M059J (cell line): ENCODE results near the gene VWA8. TPM values are rescaled to one million over a fixed set of nuclear protein-coding genes. Genes with fewer than 3 reads are reported as not detected.
A peak's percentile ranks its signal among the peaks of the same experiment; 100 is the strongest.
"Not testable (repeated sequence)": the region's sequence is repeated elsewhere in the genome, so short reads cannot be mapped to it uniquely, and the experiment has no call there.

ENCODE experiments used
- DNase-seq: peaks from one replicate; pipeline ENCODE4 v3.0.0-alpha.2; 2012; ENCODE audit warnings: low read depth
- total RNA-seq: library from RNA; depleted of rRNA; stranded (reverse); fragments of >200 nt; shearing (Covaris generic); gene quantifications from 2 replicates; pipeline ENCODE4 v1.2.3, GENCODE V29; 2014

The VWA8 gene
- total RNA-seq, 1 experiment from 2014 or later, result 10.4 TPM

GRCh38 chr13:41557719-41558118 is 403.2 kb downstream of the VWA8 start:
- DNase-seq, result no peak

DNA sequence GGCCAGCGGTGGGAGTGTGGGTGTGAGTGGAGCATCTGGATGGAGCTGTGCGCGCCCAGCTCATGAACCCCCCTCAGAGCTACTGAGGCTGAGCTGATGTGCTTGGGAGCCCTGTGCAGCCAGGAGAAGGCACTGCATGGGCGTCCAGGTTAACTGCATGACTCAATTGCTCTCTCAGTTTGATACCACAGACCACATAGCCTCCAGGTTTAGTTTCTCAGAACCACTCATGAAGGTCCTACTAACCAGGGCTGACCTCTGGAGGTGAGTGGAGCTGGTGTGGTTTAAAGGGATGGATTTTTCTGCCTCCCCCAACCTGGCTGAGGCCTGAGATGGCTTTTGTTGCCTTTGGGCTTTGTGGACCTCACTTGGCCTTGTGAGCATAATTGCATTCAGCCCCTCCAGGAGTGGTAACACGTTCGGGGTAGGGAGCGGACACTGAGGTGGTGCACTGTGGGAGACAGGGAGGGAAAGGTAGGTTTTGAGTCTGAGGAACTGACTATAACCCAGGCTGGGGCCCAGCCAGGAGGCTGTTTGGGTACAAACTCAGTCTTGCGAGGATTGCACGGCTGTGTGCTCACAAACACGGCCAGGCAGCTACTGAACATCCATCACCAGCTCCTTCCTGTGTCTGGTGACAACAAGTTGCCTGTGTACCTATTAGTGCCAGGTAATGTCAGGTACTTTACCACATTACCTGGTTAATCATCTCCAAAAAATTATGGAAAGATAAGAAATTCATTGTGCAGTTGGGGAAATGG is 406.1 kb downstream of the VWA8 start:
- peak; percentile 70 for DNase-seq

DNA sequence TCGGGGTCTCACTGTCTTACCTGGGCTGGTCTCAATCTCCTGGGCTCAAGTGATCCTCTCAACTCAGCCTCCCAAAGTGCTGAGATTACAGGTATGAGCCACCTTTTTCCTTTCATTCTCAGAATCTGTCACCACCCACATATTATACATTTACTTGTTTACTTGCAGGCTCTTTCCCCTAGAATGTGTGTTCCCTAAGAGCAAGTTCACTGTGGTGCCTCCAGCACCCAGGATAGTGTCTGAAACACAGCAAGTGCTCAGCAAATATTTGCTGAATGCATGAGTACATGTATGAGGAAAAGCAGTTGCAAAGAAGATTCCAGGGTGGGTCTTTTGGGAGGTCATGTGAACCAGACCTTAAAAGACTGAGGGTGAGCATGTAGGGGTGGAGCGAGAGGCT is 406.7 kb downstream of the VWA8 start:
- no peak for DNase-seq

- no peak for DNase-seq
These were observed 408.9 kb downstream of the VWA8 start for GRCh38 chr13:41552031-41552430.

GRCh38 chr13:41550276-41550675 is 410.6 kb downstream of the VWA8 start:
- no peak for DNase-seq

- no peak for DNase-seq
These were observed 411.4 kb downstream of the VWA8 start for GRCh38 chr13:41549491-41549890.

DNA sequence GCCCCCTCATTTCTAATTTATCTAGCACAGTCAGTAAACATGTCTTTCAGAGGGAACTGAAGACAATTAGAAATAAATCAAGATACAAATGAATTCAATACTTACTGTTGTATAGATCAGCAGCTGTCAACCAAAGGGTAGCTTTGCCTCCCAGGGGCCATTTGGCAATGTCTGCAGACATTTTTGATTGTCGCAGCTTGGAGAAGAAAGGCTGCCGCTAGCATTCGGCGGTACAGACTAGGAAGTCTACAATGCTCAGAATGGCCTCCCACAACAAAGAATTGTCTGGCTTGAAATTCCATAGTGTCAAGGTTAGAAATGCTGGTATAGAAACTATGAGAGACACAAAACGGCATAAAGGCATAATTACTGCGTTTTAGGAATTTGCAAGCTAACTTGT is 412.0 kb downstream of the VWA8 start:
- no peak for DNase-seq

- no peak for DNase-seq
These were observed 412.9 kb downstream of the VWA8 start for GRCh38 chr13:41548031-41548430.

GRCh38 chr13:41547251-41548000 is 413.5 kb downstream of the VWA8 start:
- no peak for DNase-seq

GRCh38 chr13:41546372-41547190 is 414.3 kb downstream of the VWA8 start:
- peak; percentile 92 for DNase-seq

DNA sequence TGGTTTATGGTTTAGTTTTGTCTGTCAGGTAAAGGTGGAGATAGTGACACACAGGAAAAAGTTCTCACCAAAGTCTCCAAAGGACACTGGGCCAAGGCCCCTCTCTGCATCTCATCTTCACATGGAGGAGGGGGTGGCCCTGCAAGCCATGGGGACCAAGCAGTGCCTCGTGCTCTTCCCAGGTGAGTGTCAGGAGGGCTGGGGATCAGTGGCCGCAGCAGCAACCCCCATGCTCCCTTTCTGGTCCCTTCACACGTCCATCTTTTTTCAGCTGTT is 415.5 kb downstream of the VWA8 start:
- no peak for DNase-seq

GRCh38 chr13:41543664-41544300 is 417.1 kb downstream of the VWA8 start:
- no peak for DNase-seq

- DNase-seq, result not testable (repeated sequence)
These were observed 418.1 kb downstream of the VWA8 start for GRCh38 chr13:41542799-41543198.

- DNase-seq, result no peak
These were observed 418.6 kb downstream of the VWA8 start for GRCh38 chr13:41542281-41542680.

GRCh38 chr13:41541142-41541938 is 419.6 kb downstream of the VWA8 start:
- DNase-seq, result no peak

DNA sequence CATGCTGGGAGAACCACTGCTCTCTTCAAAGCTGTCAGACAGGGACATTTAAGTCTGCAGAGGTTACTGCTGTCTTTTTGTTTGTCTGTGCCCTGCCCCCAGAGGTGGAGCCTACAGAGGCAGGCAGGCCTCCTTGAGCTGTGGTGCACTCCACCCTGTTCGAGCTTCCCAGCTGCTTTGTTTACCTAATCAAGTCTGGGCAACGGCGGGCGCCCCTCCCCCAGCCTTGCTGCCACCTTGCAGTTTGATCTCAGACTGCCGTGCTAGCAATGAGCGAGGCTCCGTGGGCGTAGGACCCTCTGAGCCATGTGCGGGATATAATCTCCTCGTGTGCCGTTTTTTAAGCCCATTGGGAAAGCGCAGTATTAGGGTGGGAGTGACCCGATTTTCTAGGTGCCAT is 420.7 kb downstream of the VWA8 start:
- DNase-seq, result not testable (repeated sequence)

GRCh38 chr13:41533266-41534052 is 427.4 kb downstream of the VWA8 start:
- no peak for DNase-seq

- DNase-seq, result no peak
These were observed 432.9 kb downstream of the VWA8 start for GRCh38 chr13:41528021-41528420.

- peak; percentile 46 for DNase-seq
These were observed 440.0 kb downstream of the VWA8 start for GRCh38 chr13:41520660-41521630.
